ENCODE measurements around the gene FANCC. TPM values are rescaled to one million over a fixed set of nuclear protein-coding genes. Genes with fewer than 3 reads are reported as not detected.

Gene FANCC
- polyA plus RNA-seq, 1 of the 3 experiments (the other 2 are of a cell fraction), result 3.5 TPM

- TF ChIP-seq EZH2phosphoT487 (IDR thresholded peaks at IDR 0.05; ENCODE audit: borderline replicate concordance, low read depth) (no peak), MEF2A (IDR thresholded peaks at IDR 0.05; ENCODE audit: borderline replicate concordance, low read depth) (no peak), REST (IDR thresholded peaks at IDR 0.05; ENCODE audit: low read depth, low read length) (0 out of 2 replicates have a peak, but pooled peaks have one; percentile 3), POLR2AphosphoS5 (IDR thresholded peaks at IDR 0.05; ENCODE audit: low read depth, low read length) (peak; percentile 72), MXI1 (IDR thresholded peaks at IDR 0.05; ENCODE audit: low read depth, low read length) (peak; percentile 79), CHD2 (IDR thresholded peaks at IDR 0.05; ENCODE audit: low read length, partially characterized antibody) (peak; percentile 98), FOXJ3 (CRISPR knock-in tag; IDR thresholded peaks at IDR 0.05) (no peak), YY1 (IDR thresholded peaks at IDR 0.05; ENCODE audit: low read depth) (no peak; the same call in 1 of the 2 replicates), FOXM1 (IDR thresholded peaks at IDR 0.05; ENCODE audit: low read depth) (no peak)
These were observed at the start of gene FANCC (continued) for GRCh38 chr9:95317119-95317892.

- CTCF ChIA-PET, result no interaction called here
These were observed 49.3 kb upstream of the FANCC start for GRCh38 chr9:95366731-95367325.

GRCh38 chr9:95365766-95366165, 48.3 kb upstream of the FANCC start:
- Histone ChIP-seq H4K20me1 (ENCODE audit: insufficient read depth) (no peaks in the 10 kb centered on the region), H3K9me2 (no peaks in the 10 kb centered on the region), H3K4me2 (no peak overlapping the region), H2AFZ (ENCODE audit: low read depth) (no peak overlapping the region), H3K36me3 (replicated peaks in 1 of 2; ENCODE audit: control insufficient read depth in 1 of 2, insufficient read depth in 2 of 2, low read length in 1 of 2) (no peaks in the 10 kb centered on the region), H3K4me1 (ENCODE audit: control insufficient read depth in 1 of 2, insufficient read depth in 2 of 2, low read depth in 1 of 2, low read length in 1 of 2) (peaks cover 0 to 13% of the 10 kb centered on the region in 2 experiments; a peak in 2 of 4 replicates), H3F3A (replicated peaks; ENCODE audit: insufficient read depth) (no peaks in the 10 kb centered on the region), H3K9me3 (no peaks in the 10 kb centered on the region), H3K9ac (no peak overlapping the region), H3K27me3 (ENCODE audit: insufficient read depth) (no peaks in the 10 kb centered on the region; the same call in 1 of the 2 replicates), H3K79me2 (ENCODE audit: insufficient read depth) (no peaks in the 10 kb centered on the region), H3K27ac (ENCODE audit: low read depth in 2 of 2, low read length in 1 of 2) (no peak overlapping the region), H3K4me3 (ENCODE audit: low read depth in 2 of 2, low read length in 1 of 2) (no peak overlapping the region)
- DNase-seq, result no peak
- WGBS (ENCODE audit: low lambda C conversion rate), result 80% methylated on average over 4 of the region's 4 CpGs
- POLR2A ChIA-PET, result no interaction called here
- CTCF ChIA-PET, result interaction anchor here (1.1 kb wide), 1 partner anchor 14 kb away, joined by 3 read pairs; no protein-coding TSS in a partner anchor
- TF ChIP-seq EP300 (IDR thresholded peaks at IDR 0.05; ENCODE audit: borderline replicate concordance in 1 of 2, low read depth in 1 of 2, low read length in 1 of 2) (no peak), FOXJ3 (CRISPR knock-in tag; IDR thresholded peaks at IDR 0.05) (no peak), TEAD4 (IDR thresholded peaks at IDR 0.05; ENCODE audit: borderline replicate concordance, insufficient read depth) (no peak)

More at GRCh38 chr9:95366731-95367325, 49.3 kb upstream of the FANCC start:
- no peaks in the 10 kb centered on the region for H3K9me3 ChIP-seq
- H3K4me3 ChIP-seq (ENCODE audit: low read depth in 2 of 2, low read length in 1 of 2), result no peak overlapping the region
- H3K27me3 ChIP-seq (ENCODE audit: insufficient read depth), result no peaks in the 10 kb centered on the region; the same call in 1 of the 2 replicates
- WGBS (ENCODE audit: low lambda C conversion rate), result 79% methylated on average over 6 of the region's 8 CpGs
- no peaks in the 10 kb centered on the region for H3F3A ChIP-seq (replicated peaks; ENCODE audit: insufficient read depth)
- peaks cover 0 to 11% of the 10 kb centered on the region in 2 experiments; a peak in 2 of 4 replicates for H3K4me1 ChIP-seq (ENCODE audit: control insufficient read depth in 1 of 2, insufficient read depth in 2 of 2, low read depth in 1 of 2, low read length in 1 of 2)
- POLR2A ChIA-PET, result no interaction called here
- DNase-seq, result no peak
- no peak overlapping the region for H3K4me2 ChIP-seq
- no peaks in the 10 kb centered on the region for H3K79me2 ChIP-seq (ENCODE audit: insufficient read depth)
- H3K36me3 ChIP-seq (replicated peaks in 1 of 2; ENCODE audit: control insufficient read depth in 1 of 2, insufficient read depth in 2 of 2, low read length in 1 of 2), result no peaks in the 10 kb centered on the region
- no peaks in the 10 kb centered on the region for H3K9me2 ChIP-seq
- no peaks in the 10 kb centered on the region for H4K20me1 ChIP-seq (ENCODE audit: insufficient read depth)
- no peak for TF ChIP-seq RFX5 (IDR thresholded peaks at IDR 0.05; ENCODE audit: low read length)
- no peak overlapping the region for H3K9ac ChIP-seq
- no peak overlapping the region for H2AFZ ChIP-seq (ENCODE audit: low read depth)
- no peak overlapping the region for H3K27ac ChIP-seq (ENCODE audit: low read depth in 2 of 2, low read length in 1 of 2)
